DLD1 (cell line): ENCODE data around the gene PCDH1.
"Not testable (repeated sequence)": the region's sequence is repeated elsewhere in the genome, so short reads cannot be mapped to it uniquely, and the experiment has no call there.

Source experiments
- in situ Hi-C: cut with HindIII; loops from 2 replicates; pipeline ENCODE4 v1.10.0; 2017; ENCODE audit warnings: low sequenced_read_pairs

PCDH1 gene

DNA sequence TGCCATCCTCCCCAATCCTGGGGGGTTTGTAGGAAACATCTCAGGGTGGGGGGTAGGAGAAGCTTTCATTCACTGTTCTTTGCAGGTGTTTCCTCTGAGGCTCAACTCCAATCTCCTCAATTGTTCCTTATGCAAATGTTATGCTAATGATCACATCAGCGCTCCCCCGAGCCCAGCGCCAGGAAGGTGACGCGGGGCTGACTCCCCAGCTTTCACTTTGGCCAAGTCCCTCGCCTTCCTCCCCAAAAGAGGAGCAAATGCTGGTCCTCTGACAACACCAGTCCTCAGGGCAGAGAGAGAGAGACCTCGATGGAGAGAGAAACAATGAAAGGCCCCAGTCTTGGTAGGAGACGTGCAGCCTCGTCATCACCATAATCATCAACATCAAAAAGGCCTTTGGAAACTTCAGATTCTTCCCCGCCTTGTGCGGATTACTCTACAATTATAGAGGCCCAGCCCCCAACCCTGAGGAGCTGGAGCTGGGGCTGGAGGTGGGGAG, 39.1 kb downstream of the PCDH1 start:
- in situ Hi-C loops: no loop called here

DNA sequence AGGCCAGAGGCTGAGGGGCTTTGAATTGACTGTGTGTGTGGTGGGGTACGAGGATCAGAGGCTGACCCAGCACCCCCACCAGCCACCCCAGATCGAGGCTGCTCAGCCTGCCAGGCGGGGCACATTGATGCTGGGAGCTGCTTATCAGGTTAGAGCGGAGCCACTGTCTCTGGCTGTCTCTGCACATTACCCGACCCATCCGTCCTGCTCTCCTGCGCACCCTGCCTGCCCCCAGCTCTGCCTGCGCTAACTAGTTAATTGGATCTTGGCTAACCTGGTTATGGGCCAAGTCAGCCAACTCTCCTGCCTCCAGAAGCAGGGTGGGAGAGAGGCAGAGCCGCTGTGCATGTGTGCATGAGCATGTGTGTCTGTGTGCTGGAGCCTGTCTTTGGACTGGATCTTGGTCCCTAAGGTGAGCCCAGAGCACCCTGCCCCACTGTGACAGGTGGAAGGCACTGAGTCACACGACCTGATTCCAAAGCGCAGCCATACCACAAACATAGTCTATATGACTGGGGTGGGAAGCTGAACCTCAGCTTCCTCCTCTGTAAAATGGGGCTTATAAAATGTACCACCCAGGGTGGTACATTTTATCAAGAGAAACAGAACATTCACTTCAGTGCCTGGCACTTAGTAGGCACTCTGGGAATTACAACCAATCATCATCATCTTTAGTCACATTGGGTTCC, 39.7 kb downstream of the PCDH1 start:
- in situ Hi-C loops: no loop called here

DNA sequence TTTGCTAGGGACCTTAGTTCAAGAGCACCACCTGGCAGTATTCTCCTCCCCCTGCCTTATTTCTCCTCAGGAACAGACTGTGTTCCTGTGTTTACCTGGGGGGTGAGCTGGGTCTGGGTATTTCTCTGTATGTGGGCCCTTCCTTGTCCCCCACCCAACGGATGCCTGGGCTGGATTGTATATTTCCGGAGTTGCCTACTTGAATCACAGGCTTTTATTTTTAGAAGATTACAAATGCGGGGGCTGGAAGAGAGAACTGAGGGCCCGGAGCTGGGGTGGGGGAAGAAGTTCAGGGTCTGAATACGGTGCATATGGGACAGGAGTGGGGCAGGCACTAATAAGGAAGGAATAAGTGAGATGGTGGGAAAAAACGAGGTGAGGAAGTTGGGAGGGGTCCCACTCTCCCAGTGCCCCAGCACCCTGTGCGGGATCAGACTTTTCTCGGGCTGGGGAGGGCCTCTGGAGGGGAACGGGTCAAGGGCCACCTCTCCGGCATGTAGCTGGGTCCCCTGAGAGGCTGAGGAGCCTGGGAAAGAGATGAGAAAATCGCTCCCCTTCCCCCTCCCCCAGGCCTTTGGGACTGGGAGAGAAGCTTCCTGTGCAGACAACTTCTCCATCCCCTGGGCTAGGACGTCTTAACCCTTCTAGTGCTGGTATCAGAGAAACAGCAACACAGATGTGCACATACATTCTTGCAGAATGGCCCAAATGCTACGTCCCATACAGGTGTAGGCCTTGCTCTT, 42.1 kb downstream of the PCDH1 start:
- in situ Hi-C loops: no loop called here

DNA sequence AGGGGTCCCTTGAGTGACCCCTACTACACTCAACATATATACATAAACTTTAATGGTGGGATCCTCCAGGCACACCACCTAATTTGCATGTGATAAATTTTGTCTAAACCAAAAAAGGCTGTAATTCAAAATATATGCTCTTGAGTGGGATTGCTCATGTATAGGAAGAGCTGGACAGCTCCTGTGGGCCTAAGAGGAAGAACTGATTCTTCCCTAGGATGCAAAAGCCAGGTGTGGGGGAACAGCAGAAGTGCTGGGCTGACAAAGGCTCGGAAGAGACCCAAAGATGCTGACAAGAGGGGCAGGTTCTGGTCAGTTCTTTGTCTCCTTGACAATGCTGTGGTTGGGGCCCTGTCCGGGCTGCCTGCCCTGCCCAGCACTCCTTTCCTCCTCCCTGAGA, 43.9 kb downstream of the PCDH1 start:
- in situ Hi-C loops: no loop called here

DNA sequence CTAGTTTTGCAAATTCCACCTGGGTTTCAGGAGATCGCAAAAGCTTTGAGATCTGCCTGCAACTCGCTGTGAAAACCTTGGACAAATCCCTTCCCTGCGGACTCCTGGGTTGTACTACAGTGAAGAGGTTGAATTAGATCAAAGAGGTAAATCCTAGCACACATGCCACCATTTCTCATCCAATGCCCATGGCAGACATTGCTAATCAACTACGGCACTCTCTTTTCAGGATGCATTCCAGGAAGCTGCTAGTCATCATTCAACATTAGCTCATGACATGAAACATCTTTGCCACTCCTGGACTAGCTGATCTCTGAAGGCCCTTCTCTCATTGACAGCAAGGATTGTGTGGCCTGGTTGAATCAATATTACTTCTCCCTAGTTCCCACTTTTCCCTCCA, 46.1 kb downstream of the PCDH1 start:
- in situ Hi-C loops: no loop called here

DNA sequence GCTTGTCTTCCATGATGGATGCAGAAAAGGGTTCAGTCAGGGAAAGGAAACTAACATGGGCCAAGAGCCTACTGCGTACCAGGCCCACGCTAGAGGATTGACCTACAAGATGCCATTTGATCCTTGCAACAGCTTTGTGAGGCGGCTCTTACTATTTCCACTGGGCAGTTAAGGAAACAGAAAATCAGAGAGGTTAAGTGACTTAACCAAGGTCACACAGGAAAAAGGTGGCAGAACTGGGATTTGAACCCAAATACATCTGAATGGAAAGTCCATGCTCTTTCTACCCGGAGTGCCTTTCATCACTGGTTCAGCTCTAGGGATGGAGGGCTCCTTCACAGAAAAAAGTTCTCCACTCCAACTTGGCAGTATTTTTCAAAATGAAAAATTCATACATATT, 50.0 kb downstream of the PCDH1 start:
- in situ Hi-C loops: no loop called here

DNA sequence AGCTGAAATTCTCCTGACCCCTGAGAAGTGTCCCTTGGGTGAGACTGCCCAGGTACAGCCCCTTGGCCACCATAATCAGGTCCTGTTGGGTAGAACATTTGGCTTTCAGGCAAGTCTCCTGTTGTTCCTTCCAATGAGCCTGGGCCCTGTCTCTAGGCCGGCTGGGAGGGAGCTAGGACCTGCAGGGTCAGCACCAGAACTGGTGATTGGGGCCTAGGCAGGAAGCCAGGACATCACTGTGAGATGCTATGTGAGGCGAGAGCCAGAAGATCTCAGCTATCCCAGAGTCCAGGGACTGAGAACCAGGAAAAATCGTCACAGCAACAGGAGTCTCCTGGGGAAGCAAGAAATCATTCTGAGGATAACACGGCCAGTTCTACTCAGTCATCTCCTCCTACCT, 51.5 kb downstream of the PCDH1 start:
- in situ Hi-C loops: no loop called here

DNA sequence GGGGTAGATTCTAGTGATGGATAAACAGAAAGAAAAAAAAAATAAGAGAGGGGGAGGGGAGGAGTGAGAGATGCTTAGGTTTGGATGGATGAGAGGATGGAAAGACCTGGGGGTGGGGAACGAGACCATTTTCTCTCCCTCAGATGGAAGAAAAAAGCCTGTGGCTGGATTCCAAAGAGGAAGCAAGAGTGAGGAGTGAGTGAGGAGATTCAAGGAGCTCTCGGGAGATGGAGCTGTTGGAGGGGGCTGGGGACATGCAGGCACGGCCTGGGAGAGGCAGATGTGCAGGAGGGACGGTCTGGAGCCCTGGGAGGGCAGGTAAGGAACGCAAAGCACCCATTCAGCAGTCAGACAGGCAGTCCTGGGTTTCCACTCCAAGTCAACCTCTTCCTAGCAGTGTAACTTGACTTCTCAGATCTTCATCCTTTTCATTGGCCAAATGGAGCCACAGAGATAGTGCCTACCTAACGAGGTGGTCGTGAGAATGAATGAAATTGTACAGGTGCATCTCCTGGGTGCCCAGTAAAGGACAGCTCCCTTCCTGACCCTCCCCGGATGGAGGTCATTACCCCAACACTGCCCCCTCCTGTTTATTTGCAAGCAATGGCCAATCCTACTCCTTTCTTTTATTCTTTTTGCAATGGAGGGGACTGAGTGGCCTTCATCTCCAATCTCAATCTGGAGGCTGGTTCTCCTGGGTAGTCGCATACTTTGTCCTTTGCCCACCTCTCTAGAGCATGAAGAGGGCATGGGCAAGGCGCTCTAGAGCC, 52.2 kb downstream of the PCDH1 start:
- in situ Hi-C loops: no loop called here

DNA sequence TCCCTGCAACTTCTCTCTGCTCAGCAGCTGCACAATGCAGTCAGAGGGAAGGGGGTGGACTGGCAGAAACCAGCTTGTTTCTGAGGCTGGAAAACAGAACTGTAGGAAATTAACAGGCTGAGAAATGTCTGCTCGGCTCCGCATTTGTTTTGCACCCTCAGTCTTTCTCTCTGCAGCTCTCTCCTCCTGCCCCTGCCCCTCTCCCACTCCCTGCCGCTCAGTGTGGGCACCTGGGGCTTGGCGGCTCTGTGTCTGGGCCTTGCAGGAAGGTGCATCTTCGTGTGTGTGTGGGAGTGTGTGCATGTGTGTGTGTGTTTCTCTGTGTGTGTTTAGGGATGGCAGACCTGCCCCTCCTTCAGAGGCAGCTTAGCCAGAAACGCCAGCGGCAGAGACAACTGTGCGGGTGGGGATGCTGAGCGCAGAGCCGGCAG, 53.0 kb downstream of the PCDH1 start:
- in situ Hi-C loops: no loop called here

DNA sequence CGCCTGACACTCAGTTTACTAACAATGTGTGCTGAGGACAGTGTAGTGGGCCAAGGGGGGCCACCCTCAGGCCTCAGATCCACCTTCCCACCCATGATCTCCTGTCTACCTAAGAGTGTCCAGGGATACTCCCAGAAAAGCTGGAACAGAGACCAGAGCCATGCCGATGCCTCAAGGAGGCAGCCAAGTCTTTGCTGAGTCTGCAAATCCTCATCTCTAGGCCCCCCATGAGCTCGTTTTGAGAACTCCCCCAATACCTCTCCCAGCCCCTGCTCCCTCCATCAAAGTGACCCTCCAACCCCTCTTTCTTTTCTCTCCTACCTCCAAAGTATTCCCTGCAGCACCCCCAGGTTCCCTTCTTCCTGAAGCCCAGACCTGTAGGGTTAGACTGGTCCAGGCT, 53.5 kb downstream of the PCDH1 start:
- in situ Hi-C loops: no loop called here

DNA sequence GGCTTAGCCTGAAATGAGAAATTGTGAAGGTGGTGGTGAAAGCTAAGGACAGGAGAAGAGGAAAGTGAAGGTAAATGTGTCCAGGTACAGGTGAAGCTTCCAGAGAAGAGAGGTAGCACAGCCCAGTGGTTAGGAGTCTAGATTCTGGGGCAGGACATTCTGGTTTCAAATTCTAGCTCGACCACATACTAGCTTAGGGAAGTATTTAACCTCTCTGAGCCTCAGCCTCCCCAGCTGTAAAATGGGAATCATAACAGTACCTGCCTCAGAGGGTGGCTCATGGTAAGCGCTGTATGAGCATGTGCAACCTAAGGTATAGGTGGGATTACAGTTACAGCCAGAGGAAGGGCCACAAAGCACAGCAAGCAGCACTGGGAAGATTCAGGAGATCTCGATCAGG, 55.2 kb downstream of the PCDH1 start:
- in situ Hi-C loops: no loop called here

DNA sequence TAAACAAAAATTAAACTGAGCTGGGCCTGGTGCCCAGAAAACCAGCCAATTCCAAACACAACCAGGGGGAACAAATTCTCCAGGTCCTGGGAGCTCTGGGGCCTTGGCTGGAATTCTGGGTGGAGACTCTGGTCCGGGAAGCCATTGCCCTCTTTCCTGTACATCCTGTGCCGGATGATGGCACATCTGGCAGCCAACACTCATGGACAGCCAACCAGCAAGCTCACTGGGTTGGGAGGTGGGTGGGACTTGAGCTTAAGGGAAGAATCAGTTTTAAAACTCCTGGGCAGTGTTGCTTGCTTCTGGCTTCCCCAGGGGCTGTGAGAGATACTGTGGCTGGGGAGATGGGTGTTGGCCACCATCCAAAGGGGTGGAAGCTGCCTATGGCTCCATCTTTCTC, 56.1 kb downstream of the PCDH1 start:
- in situ Hi-C loops: no loop called here

DNA sequence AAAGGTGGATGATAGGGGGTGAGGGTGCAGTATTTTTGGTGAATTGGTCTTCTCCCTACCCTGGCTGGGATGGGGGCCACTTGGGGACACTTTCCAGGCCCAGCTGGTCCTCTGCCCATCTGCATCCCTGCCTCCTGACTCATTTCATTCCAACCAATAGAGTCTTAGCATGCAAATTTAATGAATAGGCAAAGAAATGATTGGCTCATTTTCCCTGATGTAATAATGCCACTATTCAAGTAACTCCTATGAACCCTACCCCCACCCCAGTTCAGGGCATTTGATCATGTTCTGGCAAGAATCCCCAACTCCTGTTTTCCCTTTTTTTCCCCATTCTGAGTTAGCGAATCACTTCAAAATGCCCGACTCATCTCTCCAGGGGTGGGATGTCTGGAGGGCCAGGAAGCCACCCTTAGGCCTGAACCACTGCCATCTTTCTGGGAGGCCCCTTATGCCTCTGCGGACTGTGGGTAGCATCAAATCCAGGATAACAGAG, 56.7 kb downstream of the PCDH1 start:
- in situ Hi-C loops: no loop called here

DNA sequence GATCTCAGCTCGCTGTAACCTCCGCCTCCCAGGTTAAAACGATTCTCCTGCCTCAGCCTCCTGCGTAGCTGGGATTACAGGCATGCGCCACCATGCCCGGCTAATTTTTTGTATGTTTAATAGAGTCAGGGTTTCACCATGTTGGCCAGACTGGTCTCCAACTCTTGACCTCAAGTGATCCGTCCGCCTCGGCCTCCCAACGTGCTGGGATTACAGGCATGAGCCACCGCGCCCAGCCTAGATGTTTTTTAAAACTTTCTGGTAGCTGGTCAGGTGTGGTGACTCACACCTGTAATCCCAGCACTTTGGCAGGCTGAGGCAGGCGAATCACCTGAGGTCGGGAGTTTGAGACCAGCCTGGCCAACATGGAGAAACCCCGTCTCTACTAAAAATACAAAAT, 57.5 kb downstream of the PCDH1 start:
- in situ Hi-C loops: not testable (repeated sequence)

DNA sequence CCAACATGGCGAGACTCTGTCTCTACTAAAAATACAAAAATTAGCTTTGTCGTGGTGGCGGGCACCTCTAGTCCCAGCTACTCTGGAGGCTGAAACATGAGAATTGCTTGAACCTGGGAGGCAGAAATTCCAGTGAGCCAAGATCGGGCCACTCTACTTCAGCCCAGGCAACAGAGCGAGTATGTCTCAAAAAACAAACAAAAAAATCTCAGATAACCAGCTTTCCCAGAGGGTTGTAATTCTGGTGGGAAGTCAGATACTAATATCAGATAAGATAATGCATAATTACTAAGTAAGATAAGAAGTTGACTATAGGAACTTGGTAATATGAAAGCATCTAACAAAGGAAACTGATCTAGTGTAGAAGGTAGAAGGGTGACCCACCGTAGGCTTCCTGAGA, 60.6 kb downstream of the PCDH1 start:
- in situ Hi-C loops: no loop called here

DNA sequence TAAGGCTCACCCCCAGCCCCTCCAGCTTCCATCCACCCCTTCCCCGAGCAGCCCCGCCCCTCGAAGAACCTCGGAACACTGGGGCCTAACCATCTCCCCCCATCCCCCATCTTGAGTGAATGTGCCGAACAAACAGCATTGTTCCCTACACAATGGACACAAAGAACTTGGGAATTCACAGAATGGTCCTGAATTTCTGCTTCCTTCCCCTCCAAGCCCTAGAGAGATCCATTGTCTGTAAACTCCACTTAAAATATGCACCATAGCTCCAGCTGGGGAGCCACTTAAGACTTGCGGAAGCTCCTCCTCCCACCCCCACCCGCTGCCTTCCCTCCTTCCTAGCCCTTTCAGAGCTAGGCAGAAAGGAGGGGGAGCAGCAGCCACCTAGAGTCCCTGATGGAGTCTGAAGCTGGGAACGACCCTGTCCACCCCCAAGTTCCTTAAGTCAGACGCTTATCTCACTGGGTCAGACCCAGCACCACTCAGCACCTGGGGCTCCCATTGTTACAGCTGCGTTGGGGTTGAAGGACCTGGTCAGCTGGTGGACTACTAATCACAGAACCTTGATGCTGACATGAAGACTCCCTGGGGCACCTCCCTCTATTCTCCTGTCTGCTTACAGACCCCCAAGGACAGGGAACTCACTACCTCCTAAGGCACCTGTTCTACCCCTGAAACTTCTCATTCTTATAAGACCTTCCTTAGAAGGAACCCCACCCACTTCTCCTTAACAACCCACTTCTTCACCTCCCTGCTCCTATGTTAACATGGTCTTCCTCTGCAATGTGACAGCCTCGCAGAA, 61.4 kb downstream of the PCDH1 start:
- in situ Hi-C loops: no loop called here

DNA sequence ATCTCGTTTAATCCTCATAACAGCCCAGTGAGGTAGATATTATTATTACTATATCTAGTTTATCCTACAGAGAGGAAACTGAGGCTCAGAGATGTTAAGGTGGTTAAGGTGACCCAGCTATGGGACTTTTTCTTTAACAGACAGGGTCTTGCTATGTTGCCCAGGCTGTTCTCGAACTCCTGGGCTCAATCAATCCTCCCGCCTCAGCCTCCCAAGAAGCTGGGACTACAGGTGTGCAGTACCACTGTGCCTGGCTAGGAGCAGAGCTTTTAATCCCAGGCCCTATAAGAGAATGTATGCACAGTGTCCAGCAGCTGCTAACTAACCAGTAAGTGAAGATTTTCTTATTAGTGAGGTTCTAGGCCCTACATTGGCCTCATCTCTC, 62.4 kb downstream of the PCDH1 start:
- in situ Hi-C loops: no loop called here

DNA sequence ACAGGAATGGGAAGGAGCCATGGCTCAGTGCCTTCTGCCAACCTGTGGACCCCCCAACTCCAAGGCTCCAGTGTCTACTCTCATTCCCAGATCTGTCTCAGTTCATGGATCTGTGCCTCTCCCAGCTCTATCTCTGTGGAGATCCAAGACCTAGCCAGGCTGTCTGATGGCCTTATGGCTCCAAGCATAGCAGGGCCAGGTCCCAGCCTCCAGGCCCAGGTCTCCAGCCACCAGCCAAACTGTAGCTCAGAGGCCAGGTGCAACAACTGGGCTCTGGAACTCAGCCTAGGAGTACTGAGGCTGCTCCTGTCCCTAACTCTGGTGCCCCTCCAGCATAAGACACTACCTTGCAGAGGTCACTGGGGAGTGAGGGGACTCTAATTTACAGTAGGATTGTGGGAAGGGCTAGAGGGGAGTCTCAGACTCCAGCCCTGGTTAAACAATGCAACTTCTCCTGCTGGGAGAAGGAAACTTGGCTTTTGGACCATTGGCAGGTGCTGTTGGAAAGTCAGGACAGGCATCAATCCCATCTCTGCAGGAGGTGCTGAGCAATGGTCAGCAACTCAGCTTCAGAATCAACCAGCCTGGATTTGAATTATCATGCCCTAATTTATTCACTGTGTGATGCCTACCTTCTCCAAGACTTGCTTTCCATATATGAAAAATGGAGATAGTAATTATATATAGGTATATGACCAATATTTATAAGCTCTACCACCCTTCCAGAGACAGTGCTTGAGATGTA, 63.0 kb downstream of the PCDH1 start:
- in situ Hi-C loops: no loop called here

DNA sequence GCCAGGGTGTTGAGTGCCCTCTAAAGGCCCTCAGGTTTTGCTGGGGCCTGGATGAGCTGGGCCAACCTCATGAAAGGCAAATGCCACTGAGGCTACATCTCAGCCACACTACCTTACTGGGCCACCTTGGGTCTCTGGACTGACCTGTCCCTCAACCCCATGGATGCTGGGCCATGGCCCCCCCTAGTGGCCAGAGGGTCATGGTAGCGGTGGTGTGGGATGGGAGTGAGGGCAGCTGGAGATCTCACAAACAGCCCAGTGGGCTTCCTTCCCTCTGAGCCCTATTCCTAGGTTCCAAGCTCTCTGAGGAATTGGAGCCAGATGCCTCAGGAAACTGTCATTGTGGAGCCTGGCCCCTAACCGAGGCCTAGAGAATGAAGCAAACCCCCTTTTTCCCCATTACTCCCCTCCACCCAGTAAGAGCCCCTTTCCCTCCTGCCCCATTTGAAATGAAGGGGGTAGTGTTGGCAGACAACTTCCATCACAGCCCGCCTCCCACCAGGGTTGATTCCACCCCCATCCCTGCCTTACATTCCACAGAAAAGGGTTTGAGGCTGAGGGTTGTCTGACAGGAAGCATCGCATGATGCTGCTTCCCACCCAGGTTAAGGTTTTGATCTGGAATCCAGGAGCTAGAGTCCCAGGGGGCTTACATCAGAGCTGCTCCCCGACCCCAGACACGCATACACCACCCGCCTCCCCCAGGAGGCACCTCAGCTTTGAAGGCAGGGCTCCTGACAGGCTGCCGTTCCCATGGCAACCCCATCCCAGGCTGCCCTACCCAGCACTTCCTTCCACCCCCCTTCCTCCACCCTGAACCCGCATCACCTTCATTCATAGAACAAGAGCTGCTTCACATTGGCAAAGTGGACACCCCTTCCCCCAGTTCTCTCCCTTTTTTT, 63.9 kb downstream of the PCDH1 start:
- in situ Hi-C loops: no loop called here
